OCI-M2 (cell line): Measurements from ENCODE around the gene ANKS1B.
"Not testable (repeated sequence)": the region's sequence is repeated elsewhere in the genome, so short reads cannot be mapped to it uniquely, and the experiment has no call there.

ENCODE experiments used
- DNase-seq: peaks from one replicate; lab custom pipeline; 2025; ENCODE audit not compliant: unreplicated experiment; lab: John Stamatoyannopoulos, UW

Gene ANKS1B

DNA sequence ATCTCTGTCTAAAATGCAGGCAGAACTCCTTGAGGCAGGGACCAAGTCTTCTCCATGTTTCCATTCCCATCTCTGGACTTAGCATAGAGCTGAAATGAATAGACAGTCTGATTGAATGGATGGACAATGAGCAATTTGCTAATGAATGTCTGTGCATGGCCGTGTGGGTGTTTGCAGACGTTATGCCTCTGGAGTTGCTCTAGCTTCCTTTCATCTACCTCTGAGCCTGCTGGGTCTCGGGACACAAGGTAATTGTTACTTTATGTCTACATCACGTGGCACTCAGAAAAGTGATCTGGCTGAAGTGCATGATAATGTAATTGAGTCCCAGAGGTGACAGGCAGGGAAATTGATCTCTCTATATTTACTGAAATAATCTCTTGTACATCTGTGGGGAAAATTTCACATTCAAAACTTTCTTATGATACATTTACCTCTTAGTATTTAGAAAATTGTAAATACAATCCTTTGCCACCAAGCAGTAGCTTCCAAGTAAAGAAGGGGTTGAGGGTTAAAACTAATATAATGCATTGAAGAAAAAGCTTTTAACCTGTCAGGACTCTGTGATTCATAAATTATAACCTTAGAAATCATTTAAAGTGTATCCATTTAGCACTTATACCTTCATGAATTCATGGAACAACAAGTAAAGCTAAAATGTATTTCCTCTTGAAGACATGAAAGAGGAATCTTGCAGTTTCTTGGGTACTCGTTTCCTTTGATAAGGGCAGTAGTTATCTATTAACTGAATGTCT is 915.6 kb downstream of the ANKS1B start:
- no peak for DNase-seq

DNA sequence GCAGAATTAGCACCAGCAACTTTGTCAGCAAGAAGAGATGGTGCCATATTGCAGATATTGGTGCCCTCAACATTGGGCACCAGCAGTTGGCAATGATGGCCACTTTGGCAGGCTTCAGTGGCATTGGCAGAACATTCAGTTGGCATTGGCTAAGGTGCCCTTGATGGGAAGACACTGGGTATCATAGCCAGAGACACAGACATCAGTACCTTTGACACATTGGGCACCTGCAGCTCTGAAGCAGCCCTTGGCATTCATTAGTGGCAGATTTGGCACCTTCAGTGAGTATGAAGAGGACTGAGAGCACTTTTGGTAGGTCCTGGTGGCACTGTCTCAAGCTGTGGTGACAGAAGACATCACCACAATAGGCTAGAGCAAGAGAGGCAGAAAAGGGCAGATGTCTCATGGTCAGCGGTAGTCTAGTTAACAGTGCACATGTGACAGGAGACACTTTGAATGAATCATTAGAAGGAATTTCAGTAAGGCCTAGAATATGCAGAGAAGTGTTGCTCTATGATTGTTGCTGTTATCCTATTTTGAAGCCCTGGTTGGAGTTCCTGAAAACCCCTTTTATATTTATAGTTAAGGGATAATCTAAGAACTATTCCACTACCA is 917.5 kb downstream of the ANKS1B start:
- DNase-seq = no peak

DNA sequence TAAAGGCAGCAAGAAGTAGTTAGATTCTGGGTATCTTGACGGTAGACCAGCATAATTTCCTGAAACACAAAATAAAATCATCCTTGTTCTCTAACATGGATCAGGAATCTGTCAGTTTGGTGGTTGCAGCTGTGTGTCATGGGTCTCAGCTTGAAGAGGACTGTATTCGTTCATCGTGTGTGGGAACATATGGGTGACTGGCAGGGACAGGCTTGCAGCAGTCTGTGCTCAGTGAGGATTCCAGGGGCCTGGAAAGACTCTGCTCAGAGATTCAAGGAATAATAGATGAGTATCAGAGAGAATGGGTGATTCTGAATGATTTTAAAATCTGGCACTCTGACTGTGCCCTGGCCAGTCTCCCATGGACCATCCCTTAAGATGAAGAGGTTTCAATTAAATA is 918.0 kb downstream of the ANKS1B start:
- no peak for DNase-seq

DNA sequence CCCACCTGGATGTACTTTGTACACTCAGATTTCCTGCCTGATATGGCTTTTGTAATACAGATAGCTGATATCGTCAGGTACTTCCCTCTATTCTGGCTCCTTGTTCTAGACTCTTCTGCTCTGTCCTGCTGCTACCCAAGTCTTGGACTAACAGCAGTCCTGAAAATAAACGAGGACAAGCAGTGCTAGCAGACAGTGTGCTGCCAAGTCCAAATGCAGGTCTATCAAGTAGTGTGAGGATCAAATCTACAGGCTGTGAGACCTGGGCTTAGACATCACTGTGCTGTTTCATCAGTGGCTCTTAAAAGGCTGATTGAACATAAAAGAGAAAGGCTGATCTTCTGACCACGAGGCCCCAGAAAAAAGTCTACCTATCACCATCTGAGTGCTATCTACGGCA is 921.6 kb downstream of the ANKS1B start:
- no peak for DNase-seq

DNA sequence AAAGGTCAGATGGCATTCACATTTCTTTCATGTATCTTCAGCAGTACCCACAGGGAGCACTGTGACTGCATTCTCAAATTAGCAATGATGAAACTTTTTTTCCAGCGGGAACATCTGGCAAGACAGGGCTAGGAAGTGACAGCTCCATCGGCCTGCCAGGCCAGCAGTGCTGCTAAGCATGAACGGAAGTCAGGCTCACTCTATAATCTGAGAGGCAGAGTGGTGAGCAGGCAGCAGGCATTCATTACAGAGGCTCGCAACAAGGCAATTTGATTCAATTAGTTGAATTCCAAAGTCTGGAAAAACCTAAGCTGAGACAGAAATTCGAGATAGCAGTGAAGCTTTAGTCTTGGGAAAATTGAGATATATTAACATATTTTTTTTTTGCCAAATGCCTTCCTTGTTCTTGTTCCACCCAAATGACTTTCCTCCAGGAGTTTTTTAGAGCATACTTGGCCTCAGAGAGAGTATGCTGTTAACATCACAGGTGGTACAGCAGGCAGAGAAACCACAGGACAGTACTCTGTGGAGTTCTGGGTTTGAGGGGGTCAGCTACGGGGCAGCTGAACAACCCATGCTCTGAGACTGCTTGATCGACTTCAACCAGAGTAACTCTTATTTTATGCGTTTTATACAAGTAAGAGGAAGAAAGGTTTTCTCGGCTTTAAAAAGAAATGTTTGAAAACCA is 924.8 kb downstream of the ANKS1B start:
- DNase-seq = no peak

DNA sequence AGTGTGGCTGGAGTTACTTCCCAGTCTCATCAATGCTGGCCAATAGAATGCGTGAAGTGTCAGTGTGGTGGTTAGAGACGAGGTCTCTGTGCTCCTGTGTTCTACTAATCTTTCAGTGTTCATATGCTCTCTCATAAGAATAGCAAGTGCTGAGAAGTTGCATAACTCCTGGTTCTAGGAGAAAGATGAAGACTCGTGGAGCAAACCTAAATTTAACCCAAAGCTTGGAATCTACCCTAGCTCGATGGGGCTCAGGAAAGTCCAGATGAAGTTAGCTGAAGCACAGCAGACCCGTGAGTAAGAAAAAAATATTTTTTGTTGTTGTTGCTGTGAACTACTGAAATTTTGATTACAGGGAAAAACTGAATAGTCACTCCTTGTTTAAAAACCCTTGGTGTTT is 927.1 kb downstream of the ANKS1B start:
- no peak for DNase-seq

DNA sequence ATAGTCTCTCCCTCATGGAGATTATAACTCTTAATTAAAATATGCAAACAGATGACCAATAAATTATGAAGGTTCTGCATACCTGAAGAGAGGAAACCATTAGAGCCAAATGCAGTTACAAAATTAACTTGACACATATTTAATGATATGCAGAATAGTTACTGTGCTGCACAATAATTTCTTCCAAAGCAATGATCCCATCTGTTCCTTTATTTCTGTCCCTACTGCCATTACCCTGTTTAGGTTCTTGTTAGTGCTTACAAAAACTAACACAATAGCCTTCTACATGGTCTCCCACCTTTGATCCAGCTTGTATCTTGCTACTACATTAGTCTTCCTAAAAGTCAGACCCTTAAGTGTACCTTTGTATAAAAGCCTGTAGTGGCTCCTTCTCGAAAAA is 928.5 kb downstream of the ANKS1B start:
- no peak for DNase-seq

DNA sequence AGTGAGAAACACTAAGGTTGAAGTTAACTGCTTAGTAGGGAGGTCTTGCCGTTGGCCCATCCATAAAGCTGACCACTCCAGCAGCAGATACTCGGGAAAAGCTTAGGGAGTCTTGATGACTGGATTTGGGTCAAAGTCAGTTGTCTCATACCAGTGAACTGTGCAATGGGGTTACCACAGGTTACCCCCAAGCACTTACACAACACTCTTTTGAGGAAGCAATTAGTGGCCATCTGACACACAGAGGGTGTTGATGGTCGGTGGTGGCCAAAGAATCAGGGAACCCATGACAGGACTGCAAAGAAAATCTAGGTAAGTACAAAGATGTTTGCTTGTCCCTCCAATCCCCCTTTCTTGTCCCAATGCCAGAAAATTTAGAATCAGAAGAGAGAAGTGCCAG is 929.4 kb downstream of the ANKS1B start:
- DNase-seq = no peak

DNA sequence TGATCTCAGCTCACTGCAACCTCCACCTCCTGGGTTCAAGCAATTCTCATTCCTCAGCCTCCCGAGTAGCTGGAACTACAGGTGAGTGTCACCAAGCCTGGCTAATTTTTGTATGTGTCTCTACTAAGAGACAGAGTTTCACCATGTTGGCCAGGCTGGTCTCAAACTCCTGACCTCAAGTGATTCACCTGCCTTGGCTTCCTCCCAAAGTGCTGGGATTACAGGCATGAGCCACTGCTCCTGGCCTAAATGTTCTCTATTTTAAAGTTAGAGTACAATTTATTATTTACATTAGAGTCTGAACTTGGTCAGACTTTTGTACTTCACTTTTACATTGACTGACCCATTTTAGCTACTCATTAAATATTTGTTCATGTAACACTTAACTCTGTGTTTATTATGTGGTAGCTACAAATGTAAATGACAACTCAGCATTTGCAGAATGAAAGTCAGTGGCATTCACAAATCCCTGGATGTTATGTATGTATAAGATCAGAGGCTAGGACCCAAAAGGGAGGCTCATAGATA is 930.1 kb downstream of the ANKS1B start:
- no peak for DNase-seq

DNA sequence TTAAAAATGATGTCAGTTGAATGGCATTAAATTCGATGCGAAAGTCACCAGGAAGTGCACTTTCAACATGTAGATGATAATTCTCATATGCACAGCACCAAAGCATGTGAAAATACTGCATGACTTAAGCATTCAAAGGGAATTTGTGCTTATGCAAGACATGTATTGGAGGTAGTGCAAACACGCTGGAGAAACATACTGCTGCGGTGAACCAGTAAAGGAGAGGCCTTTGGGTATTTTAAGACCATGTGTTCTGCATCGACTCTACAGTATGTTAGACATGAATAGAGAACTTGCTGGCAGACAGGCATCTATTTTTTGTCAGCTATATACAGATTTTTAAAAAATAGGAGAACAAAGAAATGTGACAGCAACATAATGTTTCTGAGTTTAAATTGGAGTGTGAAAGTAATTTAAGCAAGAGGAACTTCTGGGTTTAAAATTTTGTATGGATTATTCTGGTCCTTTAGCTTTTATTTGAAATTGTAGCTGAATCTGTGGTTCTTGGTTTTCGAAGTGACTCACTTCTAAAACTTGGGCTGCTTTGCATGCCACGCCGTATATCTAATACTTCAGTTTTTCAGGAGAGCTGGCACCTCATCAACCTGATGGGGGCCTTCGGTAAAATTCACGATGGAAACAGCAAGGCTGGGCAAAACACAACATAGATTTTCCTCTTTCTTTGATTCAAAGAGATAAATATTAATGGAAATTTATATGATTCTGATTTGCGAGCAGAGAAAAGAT is 930.9 kb downstream of the ANKS1B start:
- DNase-seq = no peak

DNA sequence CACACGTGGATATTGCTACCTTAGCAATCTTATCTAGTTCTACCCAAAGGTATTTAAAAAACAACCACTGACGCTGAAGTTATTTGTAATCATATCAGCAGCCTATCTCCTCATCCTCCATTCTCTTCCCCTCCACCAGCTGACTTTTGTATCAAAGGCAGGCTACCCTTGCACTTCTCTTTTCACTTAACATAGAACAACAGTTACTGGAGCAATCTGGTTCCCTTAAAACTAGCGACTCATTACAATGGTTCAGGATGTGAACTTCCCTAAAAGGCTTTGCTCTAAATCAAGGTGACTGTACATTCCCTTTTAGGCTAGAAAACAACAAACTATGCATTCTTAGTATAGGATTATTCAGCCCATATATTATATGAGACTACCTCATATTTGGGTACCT is 935.0 kb downstream of the ANKS1B start:
- no peak for DNase-seq

DNA sequence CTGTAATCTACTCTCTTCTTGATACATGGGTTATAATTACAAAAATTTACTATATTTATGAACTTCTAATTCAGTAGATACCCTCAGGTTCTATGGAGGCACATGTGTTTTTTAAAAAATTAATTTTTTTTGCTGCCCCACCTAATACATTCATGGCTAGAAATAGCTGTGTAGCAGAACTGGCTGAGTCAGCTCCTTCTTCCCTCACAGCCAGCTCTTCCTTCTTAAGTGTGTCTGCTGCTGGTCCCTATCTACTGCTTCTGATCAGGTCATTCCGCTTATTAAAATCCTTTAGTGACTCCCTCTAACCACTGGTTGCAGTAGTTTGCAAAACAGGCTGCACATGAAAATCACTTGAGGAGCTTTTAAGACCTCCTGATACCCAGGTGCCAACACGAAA is 939.6 kb downstream of the ANKS1B start:
- no peak for DNase-seq

DNA sequence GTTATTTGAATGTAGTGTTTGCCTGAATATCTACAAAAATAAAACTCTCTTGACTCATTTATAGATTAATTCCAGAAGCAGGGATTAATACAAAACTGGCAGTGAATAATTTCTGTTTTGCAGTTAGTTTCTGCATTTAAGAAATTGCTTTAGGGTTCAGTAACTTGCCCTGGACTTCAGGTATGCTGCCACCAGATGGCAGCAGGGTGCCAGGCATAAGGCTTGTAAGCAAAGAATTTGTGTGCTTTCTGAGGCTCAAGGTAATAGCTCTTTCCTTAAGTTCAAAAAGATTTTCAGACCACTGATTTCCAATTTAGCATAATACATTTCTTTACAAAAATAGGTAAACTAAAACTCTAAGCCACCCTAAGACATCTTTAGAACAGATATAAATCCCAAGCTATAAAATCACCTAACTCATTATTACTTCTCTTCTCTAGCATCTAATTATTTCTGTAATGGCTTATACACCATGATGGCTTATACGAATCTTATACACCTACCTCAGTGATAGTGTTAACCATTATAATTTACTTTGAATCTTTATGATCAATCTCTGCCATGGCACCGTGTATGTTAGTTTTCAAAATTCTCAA is 941.3 kb downstream of the ANKS1B start:
- DNase-seq = no peak

DNA sequence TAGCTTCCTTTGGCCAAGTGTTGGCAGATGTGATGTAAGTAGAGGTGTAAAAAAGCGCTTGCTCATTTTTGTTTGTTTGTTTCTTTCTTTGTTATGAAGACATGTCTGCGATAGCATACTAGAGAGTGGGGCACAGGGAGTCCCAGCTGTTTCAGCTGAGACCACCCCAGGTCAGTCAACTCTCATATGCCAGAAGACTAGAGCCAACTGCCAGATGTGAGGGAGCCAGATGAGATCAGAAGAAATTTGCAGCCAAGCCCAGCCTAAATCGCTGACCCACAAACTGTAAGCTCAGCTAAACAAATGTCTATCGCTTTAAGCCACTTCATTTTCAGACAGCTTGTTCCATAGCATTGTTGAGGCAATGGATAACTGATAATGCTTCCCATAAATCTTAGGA is 942.5 kb downstream of the ANKS1B start:
- DNase-seq = no peak

DNA sequence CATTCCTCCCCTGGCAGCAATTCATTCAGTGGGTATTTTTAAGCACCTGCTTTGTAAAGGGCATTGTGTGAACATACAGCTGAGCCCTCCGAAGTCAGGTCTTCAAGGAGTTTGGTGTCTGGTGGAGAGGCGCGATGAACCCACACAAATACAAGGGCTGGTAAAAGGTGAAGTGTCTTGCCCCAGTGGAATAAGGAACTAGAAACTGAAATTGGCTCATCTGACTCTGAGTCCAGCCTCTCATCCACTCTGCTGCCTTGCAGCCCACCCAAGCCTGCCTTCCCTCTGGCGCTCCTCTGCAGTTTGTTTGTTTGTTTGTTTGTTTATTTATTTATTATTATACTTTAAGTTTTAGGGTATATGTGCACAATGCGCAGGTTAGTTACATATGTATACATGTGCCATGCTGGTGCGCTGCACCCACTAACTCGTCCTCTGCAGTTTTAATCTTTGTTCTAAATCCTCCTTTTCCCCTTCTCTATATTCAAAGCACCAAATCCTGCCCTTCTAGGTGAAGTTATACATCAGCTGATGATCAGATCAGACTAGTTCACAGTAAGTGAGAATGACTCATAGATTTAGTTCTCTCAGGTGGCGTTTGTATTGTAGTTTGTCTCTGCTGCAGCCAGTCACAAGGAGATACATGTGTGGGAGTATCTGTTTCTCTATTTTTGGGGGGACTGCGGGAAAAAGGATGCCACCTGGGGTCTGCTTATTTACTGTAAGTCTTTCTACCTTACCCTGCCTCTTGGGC is 945.2 kb downstream of the ANKS1B start:
- DNase-seq = no peak

DNA sequence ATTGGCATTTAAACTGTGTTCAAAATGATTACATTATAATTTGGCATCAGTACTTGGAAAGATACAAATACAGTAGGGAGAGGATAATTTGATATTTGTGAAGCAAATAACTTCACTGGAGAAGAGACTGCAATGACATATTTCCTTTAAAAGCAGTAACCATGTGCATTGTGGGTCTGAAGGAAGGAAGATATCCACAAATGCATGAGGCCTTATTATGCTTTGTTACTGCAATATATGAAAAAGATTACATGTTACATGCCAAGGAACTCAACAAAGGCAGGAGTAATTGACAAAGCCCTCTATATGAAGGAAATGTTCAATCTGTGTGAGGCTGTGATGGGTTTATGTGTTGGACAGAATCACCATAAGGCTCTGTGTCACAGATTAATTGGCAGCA is 948.2 kb downstream of the ANKS1B start:
- no peak for DNase-seq

DNA sequence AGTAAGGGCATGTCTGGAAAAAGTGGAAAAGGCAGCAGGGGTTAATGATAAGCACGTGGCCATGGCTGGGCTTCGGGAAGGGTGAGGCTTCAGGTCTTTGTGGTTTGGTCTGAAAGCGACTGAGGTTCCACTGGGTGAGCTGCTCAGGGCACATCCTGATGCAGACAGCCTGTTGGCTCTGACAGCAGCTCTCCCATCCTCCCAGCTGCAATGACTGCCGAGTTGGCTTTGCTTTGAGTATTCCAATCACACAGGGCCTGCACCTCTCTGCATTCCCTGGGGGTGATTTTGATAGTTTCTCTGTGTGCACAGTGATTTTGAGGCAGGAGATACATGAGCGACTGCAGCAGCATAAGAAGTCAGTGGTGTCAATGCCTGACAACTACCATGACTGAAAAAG is 948.9 kb downstream of the ANKS1B start:
- no peak for DNase-seq

DNA sequence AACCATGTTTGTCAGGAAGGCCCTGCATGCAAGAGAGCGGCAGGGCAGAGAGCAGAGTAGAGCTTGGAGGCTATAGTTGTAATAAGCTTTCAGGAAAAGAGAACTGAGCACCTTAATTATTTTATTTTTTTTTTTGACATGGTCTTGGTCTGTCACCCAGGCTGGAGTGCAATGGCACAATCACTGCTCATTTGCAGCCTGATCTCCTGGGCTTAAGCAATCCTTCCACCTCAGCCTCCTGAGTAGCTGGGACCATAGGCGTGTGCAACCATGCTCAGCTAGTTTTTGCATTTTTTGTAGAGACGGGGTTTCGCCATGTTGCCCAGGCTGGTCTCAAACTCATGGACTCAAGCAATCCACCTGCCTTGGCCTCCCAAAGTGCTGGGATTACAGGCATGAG is 950.5 kb downstream of the ANKS1B start:
- not testable (repeated sequence) for DNase-seq

DNA sequence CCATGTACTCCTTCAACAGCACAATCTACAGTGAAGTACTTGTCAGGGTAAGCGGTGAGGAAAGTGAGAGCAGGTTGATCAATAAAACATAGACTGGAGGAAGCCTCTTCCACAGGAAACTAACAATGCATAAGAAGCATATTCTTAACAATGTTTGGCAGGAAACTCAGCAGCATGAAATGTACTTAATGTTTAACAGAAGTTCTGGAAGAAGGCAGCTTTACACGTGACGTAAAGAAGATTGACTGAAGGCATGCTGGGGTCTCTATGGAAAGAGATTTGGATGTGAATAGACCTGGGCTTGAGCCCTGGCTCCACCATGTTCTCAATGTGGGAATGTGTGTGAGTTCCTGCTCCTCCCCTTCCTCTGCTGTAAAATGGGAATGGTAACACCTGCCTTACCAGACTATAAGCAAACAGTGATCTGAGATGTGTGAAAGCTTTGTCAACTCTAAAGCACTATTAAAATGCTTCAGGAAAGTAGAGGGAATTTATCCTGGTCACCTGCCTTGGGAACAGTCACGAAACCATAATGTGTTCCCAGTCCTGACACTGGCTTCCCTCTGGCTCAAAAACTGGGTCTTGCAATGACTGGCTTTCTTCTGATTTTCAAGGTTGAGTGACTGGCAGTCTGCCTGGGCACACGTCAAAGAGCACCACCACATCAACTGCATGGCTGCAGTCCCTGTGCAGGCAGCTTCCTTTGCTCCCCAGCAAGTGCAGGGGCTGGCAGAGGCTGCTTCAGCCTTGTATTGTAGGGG is 955.0 kb downstream of the ANKS1B start:
- no peak for DNase-seq

DNA sequence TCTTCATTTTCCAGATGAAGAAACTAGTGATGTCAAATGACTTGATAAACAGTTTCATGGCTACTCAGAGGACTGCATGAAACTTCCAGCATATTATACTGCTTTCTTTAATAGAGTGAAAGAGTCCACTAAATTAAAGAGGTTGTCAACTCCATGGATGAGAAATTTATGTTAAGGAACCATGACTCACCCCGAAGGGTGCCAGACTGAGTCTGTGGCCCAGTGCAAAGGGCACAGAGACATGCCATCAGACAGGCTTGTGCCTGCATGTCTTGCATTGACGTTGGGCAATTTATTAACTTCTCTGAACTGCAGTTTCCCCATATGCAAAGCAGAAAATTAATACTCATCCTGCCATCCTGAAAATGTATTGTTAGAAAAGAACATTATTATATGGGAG is 957.3 kb downstream of the ANKS1B start:
- no peak for DNase-seq
